ENCODE data around the gene DRGX. TPM values are rescaled to one million over a fixed set of nuclear protein-coding genes. Genes with fewer than 3 reads are reported as not detected.

Gene DRGX
- total and polyA plus RNA-seq, 10 of the 15 experiments (the other 5 are each of a cell fraction or from before 2014, with no cell fraction given), result not detected

GRCh38 chr10:49347827-49348226 lies 48.1 kb downstream of the DRGX start (continued):
- TF ChIP-seq ZBTB4 (CRISPR knock-in tag; IDR thresholded peaks at IDR 0.05), result no peak
- no peak for TF ChIP-seq CREB1 (IDR thresholded peaks at IDR 0.05; ENCODE audit: low read depth)
- TF ChIP-seq BACH1 (IDR thresholded peaks at IDR 0.05; ENCODE audit: borderline replicate concordance), result no peak
- no peak for TF ChIP-seq STAT3 (IDR thresholded peaks at IDR 0.05; ENCODE audit: low read depth, low read length)
- TF ChIP-seq E2F4 (IDR thresholded peaks at IDR 0.05; ENCODE audit: low read depth, low read length), result no peak
- TF ChIP-seq EED (IDR thresholded peaks at IDR 0.05; ENCODE audit: low read depth), result no peak
- TF ChIP-seq PRDM15 (CRISPR knock-in tag; IDR thresholded peaks at IDR 0.05), result no peak
- TF ChIP-seq SREBF1 (IDR thresholded peaks at IDR 0.05; ENCODE audit: low read length), result no peak

All from GM12878 (cell line).